ENCODE results near the gene SEC16A. TPM values are rescaled to one million over a fixed set of nuclear protein-coding genes. Genes with fewer than 3 reads are reported as not detected.

Gene SEC16A
- total and polyA plus RNA-seq, 2 donors from 2014 or later = 37.0 to 67.1 TPM

DNA sequence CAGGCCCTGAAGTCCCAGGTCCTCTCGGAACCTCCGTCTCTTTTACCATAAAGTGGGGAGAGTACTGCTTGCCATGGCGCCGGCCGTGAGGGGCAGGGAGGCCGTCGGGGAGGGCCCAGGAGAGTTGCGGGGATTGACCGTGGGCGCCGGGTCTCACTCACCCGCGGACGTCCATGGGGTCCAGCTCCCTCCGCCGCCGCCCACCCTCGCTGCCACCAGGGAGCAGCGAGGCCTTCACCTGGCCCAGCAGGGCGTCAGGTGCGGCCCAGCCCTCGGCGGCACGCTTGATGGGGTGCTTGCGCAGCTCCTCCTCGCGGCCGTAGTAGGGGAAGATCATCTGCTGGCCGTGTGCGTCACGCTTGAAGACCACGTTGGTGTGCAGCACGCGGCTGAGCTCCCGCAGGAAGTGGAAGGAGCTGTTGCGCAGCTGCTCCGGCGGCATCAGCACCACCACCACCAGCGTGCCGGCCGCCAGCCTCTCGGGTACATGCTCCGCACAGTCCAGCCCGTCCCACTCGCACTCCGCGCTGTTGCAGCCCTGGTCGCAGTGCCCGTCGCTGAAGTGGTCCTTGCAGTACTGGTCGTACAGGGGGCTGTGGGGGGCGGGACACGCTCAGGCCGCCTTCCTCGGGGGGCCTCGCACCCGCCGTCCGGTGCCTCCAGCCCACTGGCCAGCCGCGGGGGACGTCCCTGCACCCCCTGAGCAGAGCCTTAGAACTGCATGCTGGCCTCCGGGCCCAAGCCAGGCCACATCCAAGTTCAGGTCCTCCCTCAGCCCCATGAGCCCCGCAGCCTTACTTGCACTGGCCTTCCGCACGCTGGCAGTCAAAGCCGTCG, 21.9 kb upstream of the SEC16A start:
- Histone ChIP-seq H3K27me3 (ENCODE audit: control insufficient read depth, insufficient read depth, low read length) (no peaks in the 10 kb centered on the region), H3K4me3 (ENCODE audit: low read length in 3 of 3) (no peak overlapping the region), H3K4me1 (ENCODE audit: control insufficient read depth in 2 of 3, insufficient read depth in 2 of 3, low read depth in 1 of 3, low read length in 3 of 3) (no peaks in the 10 kb centered on the region), H3K36me3 (ENCODE audit: control insufficient read depth in 2 of 3, insufficient read depth in 3 of 3, low read length in 3 of 3) (peaks cover 2 to 44% (median 13%) of the 10 kb centered on the region in 3 donors), H3K9me3 (ENCODE audit: control insufficient read depth in 2 of 3, insufficient read depth in 1 of 3, low read length in 3 of 3) (no peaks in the 10 kb centered on the region), H3K9ac (ENCODE audit: low read length in 3 of 3) (no peak overlapping the region), H3K27ac (ENCODE audit: low read depth in 2 of 2, low read length in 2 of 2) (no peak overlapping the region)
- DNase-seq = no peak
- TF ChIP-seq, protein P1, sequence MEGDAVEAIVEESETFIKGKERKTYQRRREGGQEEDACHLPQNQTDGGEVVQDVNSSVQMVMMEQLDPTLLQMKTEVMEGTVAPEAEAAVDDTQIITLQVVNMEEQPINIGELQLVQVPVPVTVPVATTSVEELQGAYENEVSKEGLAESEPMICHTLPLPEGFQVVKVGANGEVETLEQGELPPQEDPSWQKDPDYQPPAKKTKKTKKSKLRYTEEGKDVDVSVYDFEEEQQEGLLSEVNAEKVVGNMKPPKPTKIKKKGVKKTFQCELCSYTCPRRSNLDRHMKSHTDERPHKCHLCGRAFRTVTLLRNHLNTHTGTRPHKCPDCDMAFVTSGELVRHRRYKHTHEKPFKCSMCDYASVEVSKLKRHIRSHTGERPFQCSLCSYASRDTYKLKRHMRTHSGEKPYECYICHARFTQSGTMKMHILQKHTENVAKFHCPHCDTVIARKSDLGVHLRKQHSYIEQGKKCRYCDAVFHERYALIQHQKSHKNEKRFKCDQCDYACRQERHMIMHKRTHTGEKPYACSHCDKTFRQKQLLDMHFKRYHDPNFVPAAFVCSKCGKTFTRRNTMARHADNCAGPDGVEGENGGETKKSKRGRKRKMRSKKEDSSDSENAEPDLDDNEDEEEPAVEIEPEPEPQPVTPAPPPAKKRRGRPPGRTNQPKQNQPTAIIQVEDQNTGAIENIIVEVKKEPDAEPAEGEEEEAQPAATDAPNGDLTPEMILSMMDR (IDR thresholded peaks at IDR 0.05; ENCODE audit: borderline replicate concordance, extremely low read depth, insufficient read depth) = no peak
- intact Hi-C loops (cut with DNase I) = no loop called here
- no peak for FAIRE-seq

DNA sequence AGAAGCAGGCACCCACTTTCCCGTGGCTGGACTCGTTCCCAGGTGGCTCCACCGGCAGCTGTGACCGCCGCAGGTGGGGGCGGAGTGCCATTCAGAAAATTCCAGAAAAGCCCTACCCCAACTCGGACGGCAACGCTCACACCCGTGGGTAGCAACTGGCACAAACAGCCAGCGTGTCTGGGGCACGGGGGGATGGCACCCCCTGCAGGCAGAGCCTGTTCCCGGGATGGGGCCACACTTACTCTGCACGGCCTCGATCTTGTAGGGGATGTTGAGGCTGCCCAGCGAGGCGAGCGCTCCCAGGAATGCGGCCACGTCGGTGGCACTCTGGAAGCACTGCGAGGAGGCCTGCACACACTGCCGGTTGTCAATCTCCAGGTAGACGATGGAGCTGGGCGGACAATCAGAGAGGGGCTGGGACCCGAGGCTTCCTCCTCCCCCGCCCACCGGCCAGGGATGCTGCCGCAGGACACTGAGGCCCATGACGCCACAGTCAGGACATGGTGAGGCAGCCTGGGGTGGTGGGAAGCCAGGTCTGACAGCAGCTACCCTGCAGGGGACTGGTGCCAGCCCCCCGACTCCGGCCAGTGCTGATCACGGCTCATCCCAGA, 20.2 kb upstream of the SEC16A start:
- Histone ChIP-seq H3K4me3 (ENCODE audit: low read length in 3 of 3) (no peak overlapping the region), H3K27me3 (ENCODE audit: control insufficient read depth, insufficient read depth, low read length) (no peaks in the 10 kb centered on the region), H3K4me1 (ENCODE audit: control insufficient read depth in 2 of 3, insufficient read depth in 2 of 3, low read depth in 1 of 3, low read length in 3 of 3) (no peaks in the 10 kb centered on the region), H3K9ac (ENCODE audit: low read length in 3 of 3) (no peak overlapping the region), H3K36me3 (ENCODE audit: control insufficient read depth in 2 of 3, insufficient read depth in 3 of 3, low read length in 3 of 3) (peaks cover 2 to 48% (median 16%) of the 10 kb centered on the region in 3 donors), H3K9me3 (ENCODE audit: control insufficient read depth in 2 of 3, insufficient read depth in 1 of 3, low read length in 3 of 3) (no peaks in the 10 kb centered on the region), H3K27ac (ENCODE audit: low read depth in 2 of 2, low read length in 2 of 2) (no peak overlapping the region)
- FAIRE-seq (no peak), DNase-seq (no peak)
- intact Hi-C loops (cut with DNase I) = no loop called here
- TF ChIP-seq, protein P1 (IDR thresholded peaks at IDR 0.05; ENCODE audit: borderline replicate concordance, extremely low read depth, insufficient read depth) = no peak

- peaks cover 0 to 39% (median 16%) of the 10 kb centered on the region in 3 donors for H3K36me3 ChIP-seq (ENCODE audit: control insufficient read depth in 2 of 3, insufficient read depth in 3 of 3, low read length in 3 of 3)
- FAIRE-seq (no peak), DNase-seq (no peak)
- TF ChIP-seq, protein P1 (IDR thresholded peaks at IDR 0.05; ENCODE audit: borderline replicate concordance, extremely low read depth, insufficient read depth) = no peak
- intact Hi-C loops (cut with DNase I) = no loop called here
- no peak overlapping the region for H3K4me3 ChIP-seq (ENCODE audit: low read length in 3 of 3)
- no peak overlapping the region for H3K9ac ChIP-seq (ENCODE audit: low read length in 3 of 3)
- no peaks in the 10 kb centered on the region for H3K4me1 ChIP-seq (ENCODE audit: control insufficient read depth in 2 of 3, insufficient read depth in 2 of 3, low read depth in 1 of 3, low read length in 3 of 3)
- no peaks in the 10 kb centered on the region for H3K9me3 ChIP-seq (ENCODE audit: control insufficient read depth in 2 of 3, insufficient read depth in 1 of 3, low read length in 3 of 3)
- H3K27me3 ChIP-seq (ENCODE audit: control insufficient read depth, insufficient read depth, low read length) = no peaks in the 10 kb centered on the region
- no peak overlapping the region for H3K27ac ChIP-seq (ENCODE audit: low read depth in 2 of 2, low read length in 2 of 2)
Observed at GRCh38 chr9:136502196-136502595, 19.4 kb upstream of the SEC16A start.
